OCI-LY7 (cell line): Measurements from ENCODE around the gene TEX13B. TPM values are rescaled to one million over a fixed set of nuclear protein-coding genes. Genes with fewer than 3 reads are reported as not detected.

ENCODE experiments used
- BruUV-seq: library from RNA; stranded (reverse); fragments of 400-500 nt; replicated peaks from 2 replicates; lab custom pipeline; 2021; lab: Mats Ljungman, UMichigan
- CTCF ChIA-PET: fragments of 300-600 bp; sonication (Branson Sonifier 250); formaldehyde crosslinking; loops from one replicate; lab custom pipeline; 2022; ENCODE audit warnings: antibody characterized with exemption; ENCODE audit not compliant: unreplicated experiment; lab: Charles Lee
- POLR2A ChIA-PET: fragments of 300-600 bp; sonication (Branson Sonifier 250); formaldehyde crosslinking; loops from one replicate; lab custom pipeline; 2022; ENCODE audit warnings: antibody characterized with exemption; lab: Charles Lee
- DNase-seq: peaks from one replicate; pipeline ENCODE4 v3.0.0-alpha.2; 2015; ENCODE audit warnings: low spot score
- H2AFZ ChIP-seq: fragments of 200-600 bp; sonication (generic), shearing (Covaris generic); 2 replicates; pipeline ENCODE4 v1.6.1; 2014; ENCODE audit warnings: mild to moderate bottlenecking, antibody characterized with exemption, low read length, moderate library complexity
- H3K27ac ChIP-seq: fragments of 200-600 bp; sonication (generic); 2 replicates; pipeline ENCODE4 v1.5.1; 2014; ENCODE audit warnings: mixed run types, low read depth, mild to moderate bottlenecking, moderate library complexity, low read length, inconsistent platforms; ENCODE audit not compliant: poor library complexity, severe bottlenecking
- H3K36me3 ChIP-seq: fragments of 200-600 bp; sonication (generic); 2 replicates; pipeline ENCODE4 v1.6.1; 2014; ENCODE audit warnings: mild to moderate bottlenecking, antibody characterized with exemption, low read length, moderate library complexity, mixed read lengths; ENCODE audit not compliant: insufficient read depth
- H3K4me1 ChIP-seq: fragments of 200-600 bp; sonication (generic); 2 replicates; pipeline ENCODE4 v1.5.1; 2014; ENCODE audit warnings: mild to moderate bottlenecking, low read length; ENCODE audit not compliant: insufficient read depth, poor library complexity, severe bottlenecking
- H3K4me2 ChIP-seq: fragments of 200-600 bp; sonication (generic); 2 replicates; pipeline ENCODE4 v1.6.1; 2014; ENCODE audit warnings: mild to moderate bottlenecking, low read length
- H3K4me3 ChIP-seq: fragments of 200-600 bp; sonication (generic); 2 replicates; pipeline ENCODE4 v1.5.1; 2014; ENCODE audit warnings: mild to moderate bottlenecking, low read depth, low read length; ENCODE audit not compliant: poor library complexity, severe bottlenecking
- H3K79me2 ChIP-seq: fragments of 200-600 bp; sonication (generic); 2 replicates; pipeline ENCODE4 v1.6.1; 2016; ENCODE audit warnings: low read depth, mild to moderate bottlenecking, low read length, moderate library complexity, mixed read lengths; ENCODE audit not compliant: insufficient read depth
- H3K9me2 ChIP-seq: fragments of 200-600 bp; sonication (generic); 2 replicates; pipeline ENCODE4 v1.6.1; 2016; ENCODE audit warnings: mild to moderate bottlenecking, low read length, mixed read lengths; ENCODE audit not compliant: insufficient read depth
- H3K9me3 ChIP-seq: fragments of 200-600 bp; sonication (generic); 2 replicates; pipeline ENCODE4 v1.6.1; 2014; ENCODE audit warnings: mild to moderate bottlenecking, mixed run types, low read length, mixed read lengths
- H4K20me1 ChIP-seq: fragments of 200-600 bp; sonication (generic); 2 replicates; pipeline ENCODE4 v1.6.1; 2014; ENCODE audit warnings: mild to moderate bottlenecking, antibody characterized with exemption, low read length, moderate library complexity, mixed read lengths; ENCODE audit not compliant: insufficient read depth
- EZH2phosphoT487 ChIP-seq: fragments of 200-600 bp; sonication (generic); IDR thresholded peaks from 2 replicates; pipeline ENCODE4 v1.6.1; 2018; ENCODE audit warnings: low read depth, borderline replicate concordance, mild to moderate bottlenecking, mixed run types, antibody characterized with exemption, low read length, moderate library complexity, mixed read lengths
- intact Hi-C: fragments of 100-400 bp; cut with micrococcal nuclease; formaldehyde crosslinking; loops from one replicate; pipeline ENCODE4 v1.10.0; 2022; ENCODE audit not compliant: unreplicated experiment
- total RNA-seq, 2 experiments: library from RNA; depleted of rRNA in 1 of 2; stranded (reverse); fragments of >200 nt in 1 of 2; shearing (Covaris generic) in 1 of 2; gene quantifications; 2 replicates each; pipeline ENCODE4 v1.2.3, GENCODE V29; 2014 to 2022
- TF ChIP-seq, protein P1 (sequence below): fragments of 200-600 bp; sonication (generic); conservative IDR thresholded peaks from 2 replicates; pipeline ENCODE4 v1.5.1; 2014; ENCODE audit warnings: mild to moderate bottlenecking, antibody characterized with exemption, low read length, moderate library complexity, mixed read lengths

The TEX13B gene
- total RNA-seq, 2 experiments from 2014 or later, result not detected

DNA sequence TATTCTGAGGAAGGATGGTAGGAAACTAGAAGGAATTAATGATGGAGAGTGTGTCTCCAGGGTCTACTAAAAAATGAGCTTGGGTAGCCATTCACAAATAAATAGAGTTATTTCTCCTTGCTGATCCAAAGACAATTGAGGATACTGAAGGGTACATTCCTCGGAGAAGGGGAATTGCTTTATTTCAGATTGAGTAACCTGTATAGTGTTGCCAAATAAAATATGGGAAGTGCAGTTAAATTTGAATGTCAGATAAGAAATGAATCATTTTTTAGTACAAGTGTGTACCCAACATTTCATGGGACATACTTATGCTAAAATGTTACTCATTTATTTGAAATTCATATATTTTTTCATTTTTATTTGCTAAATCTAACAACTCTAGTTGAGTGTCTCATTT is 46.7 kb upstream of the TEX13B start:
- intact Hi-C loops, result loop anchor here (10.0 kb wide), 2 partner anchors 106 to 276 kb away; no protein-coding TSS in a partner anchor
- H2AFZ ChIP-seq, result no peak overlapping the region
- POLR2A ChIA-PET, result interaction anchor here (0.7 kb wide), 1 partner anchor 9 kb away, joined by 3 read pairs; no protein-coding TSS in a partner anchor
- no peaks in the 10 kb centered on the region for H4K20me1 ChIP-seq
- H3K4me3 ChIP-seq, result no peak overlapping the region
- no peaks in the 10 kb centered on the region for H3K79me2 ChIP-seq
- no peaks in the 10 kb centered on the region for H3K9me3 ChIP-seq
- H3K9me2 ChIP-seq, result no peaks in the 10 kb centered on the region
- H3K4me2 ChIP-seq, result no peak overlapping the region
- DNase-seq, result no peak
- no peak overlapping the region for H3K27ac ChIP-seq
- CTCF ChIA-PET, result no interaction called here
- H3K4me1 ChIP-seq, result no peaks in the 10 kb centered on the region
- no TSS peak for BruUV-seq
- H3K36me3 ChIP-seq, result no peaks in the 10 kb centered on the region
- no peak for TF ChIP-seq EZH2phosphoT487
- TF ChIP-seq, protein P1, sequence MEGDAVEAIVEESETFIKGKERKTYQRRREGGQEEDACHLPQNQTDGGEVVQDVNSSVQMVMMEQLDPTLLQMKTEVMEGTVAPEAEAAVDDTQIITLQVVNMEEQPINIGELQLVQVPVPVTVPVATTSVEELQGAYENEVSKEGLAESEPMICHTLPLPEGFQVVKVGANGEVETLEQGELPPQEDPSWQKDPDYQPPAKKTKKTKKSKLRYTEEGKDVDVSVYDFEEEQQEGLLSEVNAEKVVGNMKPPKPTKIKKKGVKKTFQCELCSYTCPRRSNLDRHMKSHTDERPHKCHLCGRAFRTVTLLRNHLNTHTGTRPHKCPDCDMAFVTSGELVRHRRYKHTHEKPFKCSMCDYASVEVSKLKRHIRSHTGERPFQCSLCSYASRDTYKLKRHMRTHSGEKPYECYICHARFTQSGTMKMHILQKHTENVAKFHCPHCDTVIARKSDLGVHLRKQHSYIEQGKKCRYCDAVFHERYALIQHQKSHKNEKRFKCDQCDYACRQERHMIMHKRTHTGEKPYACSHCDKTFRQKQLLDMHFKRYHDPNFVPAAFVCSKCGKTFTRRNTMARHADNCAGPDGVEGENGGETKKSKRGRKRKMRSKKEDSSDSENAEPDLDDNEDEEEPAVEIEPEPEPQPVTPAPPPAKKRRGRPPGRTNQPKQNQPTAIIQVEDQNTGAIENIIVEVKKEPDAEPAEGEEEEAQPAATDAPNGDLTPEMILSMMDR, result no peak

GRCh38 chrX:108025954-108026600 is 43.9 kb upstream of the TEX13B start:
- intact Hi-C loops, result loop anchor here (10.0 kb wide), 2 partner anchors 109 to 279 kb away; no protein-coding TSS in a partner anchor
- no peaks in the 10 kb centered on the region for H4K20me1 ChIP-seq
- H3K4me2 ChIP-seq, result no peak overlapping the region
- H3K9me3 ChIP-seq, result no peaks in the 10 kb centered on the region
- H3K4me1 ChIP-seq, result no peaks in the 10 kb centered on the region
- BruUV-seq, result no TSS peak
- no peak for DNase-seq
- no peaks in the 10 kb centered on the region for H3K9me2 ChIP-seq
- TF ChIP-seq EZH2phosphoT487, result no peak
- TF ChIP-seq, protein P1, result no peak
- ChIA-PET POLR2A (no interaction called here), CTCF (no interaction called here)
- H3K79me2 ChIP-seq, result no peaks in the 10 kb centered on the region
- H3K36me3 ChIP-seq, result no peaks in the 10 kb centered on the region
- no peak overlapping the region for H3K27ac ChIP-seq
- no peak overlapping the region for H3K4me3 ChIP-seq
- no peak overlapping the region for H2AFZ ChIP-seq

- ChIA-PET CTCF (no interaction called here), POLR2A (no interaction called here)
- Histone ChIP-seq H2AFZ (no peak overlapping the region), H3K27ac (no peak overlapping the region), H3K36me3 (no peaks in the 10 kb centered on the region), H3K9me2 (no peaks in the 10 kb centered on the region), H3K9me3 (no peaks in the 10 kb centered on the region), H3K4me2 (no peak overlapping the region), H3K4me3 (no peak overlapping the region), H3K79me2 (no peaks in the 10 kb centered on the region), H3K4me1 (no peaks in the 10 kb centered on the region), H4K20me1 (no peaks in the 10 kb centered on the region)
- TF ChIP-seq, protein P1, result no peak
- TF ChIP-seq EZH2phosphoT487, result no peak
- intact Hi-C loops, result loop anchor here (10.0 kb wide), 2 partner anchors 109 to 279 kb away; no protein-coding TSS in a partner anchor
- DNase-seq, result no peak
- BruUV-seq, result no TSS peak
Measured at GRCh38 chrX:108025376-108025775, 43.2 kb upstream of the TEX13B start.
